GM12878 (cell line): ENCODE results near the gene SNW1. TPM values are rescaled to one million over a fixed set of nuclear protein-coding genes. Genes with fewer than 3 reads are reported as not detected.
A peak's percentile ranks its signal among the peaks of the same experiment; 100 is the strongest.

Experiments used
- FOS ChIP-seq: IDR thresholded peaks from 3 replicates; pipeline ENCODE4 v1.6.1; 2011; ENCODE audit warnings: borderline replicate concordance; ENCODE audit not compliant: insufficient read length; ENCODE audit errors: extremely low read depth
- HDAC2 ChIP-seq: fragments of 200-600 bp; sonication (generic); IDR thresholded peaks from 2 replicates; pipeline ENCODE4 v1.6.1; 2017
- RAD21 ChIP-seq: IDR thresholded peaks from 2 replicates; pipeline ENCODE4 v1.6.1; 2011; ENCODE audit warnings: mild to moderate bottlenecking, low read depth, low read length, moderate library complexity; ENCODE audit not compliant: insufficient read depth
- SMARCA5 ChIP-seq: fragments of 450-650 bp; IDR thresholded peaks from 2 replicates; pipeline ENCODE4 v1.6.1; 2017; ENCODE audit warnings: mild to moderate bottlenecking
- SP1 ChIP-seq: IDR thresholded peaks from one replicate; pipeline ENCODE4 v1.6.1; 2011; ENCODE audit warnings: low read depth, low read length
- SPI1 ChIP-seq: IDR thresholded peaks from 2 replicates; pipeline ENCODE4 v1.6.1; 2011; ENCODE audit warnings: low read depth, mild to moderate bottlenecking, low read length, moderate library complexity, borderline replicate concordance; ENCODE audit not compliant: insufficient read depth
- SRF ChIP-seq, 2 experiments: IDR thresholded peaks; 2 replicates each; pipeline ENCODE4 v1.6.1; 2011; ENCODE audit warnings: low read depth in 2 of 2, low read length in 2 of 2, mild to moderate bottlenecking in 1 of 2, moderate library complexity in 1 of 2
- TCF7 ChIP-seq: IDR thresholded peaks from 2 replicates; pipeline ENCODE4 v1.6.1; 2014; ENCODE audit warnings: antibody characterized with exemption, borderline replicate concordance
- polyA plus RNA-seq, 11 experiments: library from polyadenylated mRNA; depleted of rRNA in 4 of 11; unstranded in 6 of 11; stranded (reverse) in 5 of 11; fragments of >200 nt; fragmentation: Nextera tagmentation in 4 of 11; fragmentation: Illumina TruSeq in 1 of 11; extraction: Ambion mirVana in 4 of 11; extraction: Trizol in 1 of 11; gene quantifications; 1 replicate in 1 of 11; 2 replicates in 10 of 11; pipeline versions ENCODE4 v1.2.1 to v1.2.3, GENCODE V29; 2011 to 2016; ENCODE audit warnings: inconsistent platforms in 2 of 11, missing spikeins in 2 of 11, low read depth in 1 of 11
- total RNA-seq, 4 experiments: library from RNA; depleted of rRNA in 3 of 4; stranded (reverse); fragments of >200 nt in 3 of 4; fragmentation: Illumina TruSeq in 1 of 4; extraction: Trizol in 1 of 4; gene quantifications; 2 replicates each; pipeline versions ENCODE4 v1.2.1 to v1.2.3, GENCODE V29; 2013 to 2021
- TF ChIP-seq, protein P1 (sequence below): IDR thresholded peaks from 2 replicates; pipeline ENCODE4 v1.6.1; 2012; ENCODE audit warnings: improper control_type of control experiment, low read depth, low read length; ENCODE audit not compliant: insufficient replicate concordance
- TF ChIP-seq, protein P2 (sequence below): fragments of 450-650 bp; IDR thresholded peaks from 2 replicates; pipeline ENCODE4 v1.6.1; 2018; ENCODE audit warnings: borderline replicate concordance, mild to moderate bottlenecking; ENCODE audit not compliant: partially characterized antibody
- TF ChIP-seq, protein P3 (sequence below): fragments of 450-650 bp; IDR thresholded peaks from 2 replicates; pipeline ENCODE4 v1.6.1; 2017; ENCODE audit warnings: mild to moderate bottlenecking, moderate library complexity
- TF ChIP-seq, protein P4 (sequence below): fragments of 450-650 bp; IDR thresholded peaks from 2 replicates; pipeline ENCODE4 v1.6.1; 2017; ENCODE audit warnings: antibody characterized with exemption, mild to moderate bottlenecking, moderate library complexity

SNW1 gene
- total and polyA plus RNA-seq, 10 of the 15 experiments (the other 5 are each of a cell fraction or from before 2014, with no cell fraction given), result 56.6 to 109 (median 75.7) TPM

DNA sequence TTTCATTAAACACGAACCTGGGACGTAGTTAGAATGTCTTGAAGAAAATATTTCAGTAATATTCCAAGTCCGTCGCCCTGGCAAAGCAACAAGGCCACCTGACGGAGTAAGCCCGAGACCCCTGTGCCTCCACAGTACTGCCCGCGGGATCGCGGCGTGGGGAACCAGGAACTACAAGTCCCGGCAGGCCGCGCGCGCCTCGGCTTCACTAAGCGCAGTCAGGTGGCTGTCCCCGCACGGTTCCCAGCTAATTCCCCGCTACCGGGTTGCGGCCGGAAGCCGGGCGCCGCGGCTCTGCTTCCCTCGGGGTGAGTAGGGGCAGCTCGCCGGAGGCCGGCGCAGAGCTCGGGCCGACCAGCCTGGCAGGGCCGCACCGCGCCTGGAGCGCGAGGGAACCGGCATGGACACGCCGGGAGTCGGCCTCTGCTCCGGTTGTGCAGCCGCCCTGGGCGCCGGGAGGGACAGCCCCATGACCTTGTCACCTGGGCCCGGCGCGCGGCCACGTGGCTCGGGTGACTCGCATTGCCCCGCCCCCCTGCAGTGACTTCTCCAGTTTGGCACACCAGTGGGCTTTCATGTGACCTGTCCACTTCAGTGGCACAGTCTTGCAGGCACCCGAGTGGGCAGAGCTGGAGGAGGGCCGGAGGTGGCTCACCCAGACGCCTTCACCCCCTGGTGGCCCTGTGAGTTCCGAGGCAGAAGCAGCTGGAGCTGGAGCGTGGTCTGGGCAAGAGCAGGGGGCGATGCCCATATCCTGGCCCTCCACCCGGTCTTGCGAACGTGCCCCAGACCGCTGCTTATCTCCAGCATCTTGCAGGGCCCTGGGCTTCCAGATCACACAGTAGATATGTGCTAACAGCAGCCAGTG lies 39.1 kb upstream of the SNW1 start, which contains the start of gene ADCK1 (continued):
- TF ChIP-seq, protein P1, sequence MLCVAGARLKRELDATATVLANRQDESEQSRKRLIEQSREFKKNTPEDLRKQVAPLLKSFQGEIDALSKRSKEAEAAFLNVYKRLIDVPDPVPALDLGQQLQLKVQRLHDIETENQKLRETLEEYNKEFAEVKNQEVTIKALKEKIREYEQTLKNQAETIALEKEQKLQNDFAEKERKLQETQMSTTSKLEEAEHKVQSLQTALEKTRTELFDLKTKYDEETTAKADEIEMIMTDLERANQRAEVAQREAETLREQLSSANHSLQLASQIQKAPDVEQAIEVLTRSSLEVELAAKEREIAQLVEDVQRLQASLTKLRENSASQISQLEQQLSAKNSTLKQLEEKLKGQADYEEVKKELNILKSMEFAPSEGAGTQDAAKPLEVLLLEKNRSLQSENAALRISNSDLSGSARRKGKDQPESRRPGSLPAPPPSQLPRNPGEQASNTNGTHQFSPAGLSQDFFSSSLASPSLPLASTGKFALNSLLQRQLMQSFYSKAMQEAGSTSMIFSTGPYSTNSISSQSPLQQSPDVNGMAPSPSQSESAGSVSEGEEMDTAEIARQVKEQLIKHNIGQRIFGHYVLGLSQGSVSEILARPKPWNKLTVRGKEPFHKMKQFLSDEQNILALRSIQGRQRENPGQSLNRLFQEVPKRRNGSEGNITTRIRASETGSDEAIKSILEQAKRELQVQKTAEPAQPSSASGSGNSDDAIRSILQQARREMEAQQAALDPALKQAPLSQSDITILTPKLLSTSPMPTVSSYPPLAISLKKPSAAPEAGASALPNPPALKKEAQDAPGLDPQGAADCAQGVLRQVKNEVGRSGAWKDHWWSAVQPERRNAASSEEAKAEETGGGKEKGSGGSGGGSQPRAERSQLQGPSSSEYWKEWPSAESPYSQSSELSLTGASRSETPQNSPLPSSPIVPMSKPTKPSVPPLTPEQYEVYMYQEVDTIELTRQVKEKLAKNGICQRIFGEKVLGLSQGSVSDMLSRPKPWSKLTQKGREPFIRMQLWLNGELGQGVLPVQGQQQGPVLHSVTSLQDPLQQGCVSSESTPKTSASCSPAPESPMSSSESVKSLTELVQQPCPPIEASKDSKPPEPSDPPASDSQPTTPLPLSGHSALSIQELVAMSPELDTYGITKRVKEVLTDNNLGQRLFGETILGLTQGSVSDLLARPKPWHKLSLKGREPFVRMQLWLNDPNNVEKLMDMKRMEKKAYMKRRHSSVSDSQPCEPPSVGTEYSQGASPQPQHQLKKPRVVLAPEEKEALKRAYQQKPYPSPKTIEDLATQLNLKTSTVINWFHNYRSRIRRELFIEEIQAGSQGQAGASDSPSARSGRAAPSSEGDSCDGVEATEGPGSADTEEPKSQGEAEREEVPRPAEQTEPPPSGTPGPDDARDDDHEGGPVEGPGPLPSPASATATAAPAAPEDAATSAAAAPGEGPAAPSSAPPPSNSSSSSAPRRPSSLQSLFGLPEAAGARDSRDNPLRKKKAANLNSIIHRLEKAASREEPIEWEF, result no peak
- TF ChIP-seq TCF7, result no peak
- TF ChIP-seq, protein P2, sequence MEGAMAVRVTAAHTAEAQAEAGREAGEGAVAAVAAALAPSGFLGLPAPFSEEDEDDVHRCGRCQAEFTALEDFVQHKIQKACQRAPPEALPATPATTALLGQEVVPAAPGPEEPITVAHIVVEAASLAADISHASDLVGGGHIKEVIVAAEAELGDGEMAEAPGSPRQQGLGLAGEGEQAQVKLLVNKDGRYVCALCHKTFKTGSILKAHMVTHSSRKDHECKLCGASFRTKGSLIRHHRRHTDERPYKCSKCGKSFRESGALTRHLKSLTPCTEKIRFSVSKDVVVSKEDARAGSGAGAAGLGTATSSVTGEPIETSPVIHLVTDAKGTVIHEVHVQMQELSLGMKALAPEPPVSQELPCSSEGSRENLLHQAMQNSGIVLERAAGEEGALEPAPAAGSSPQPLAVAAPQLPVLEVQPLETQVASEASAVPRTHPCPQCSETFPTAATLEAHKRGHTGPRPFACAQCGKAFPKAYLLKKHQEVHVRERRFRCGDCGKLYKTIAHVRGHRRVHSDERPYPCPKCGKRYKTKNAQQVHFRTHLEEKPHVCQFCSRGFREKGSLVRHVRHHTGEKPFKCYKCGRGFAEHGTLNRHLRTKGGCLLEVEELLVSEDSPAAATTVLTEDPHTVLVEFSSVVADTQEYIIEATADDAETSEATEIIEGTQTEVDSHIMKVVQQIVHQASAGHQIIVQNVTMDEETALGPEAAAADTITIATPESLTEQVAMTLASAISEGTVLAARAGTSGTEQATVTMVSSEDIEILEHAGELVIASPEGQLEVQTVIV, result no peak
- no peak for TF ChIP-seq HDAC2
- no peak for TF ChIP-seq SP1
- TF ChIP-seq SRF (IDR thresholded peaks at IDR 0.05; ENCODE audit: low read depth in 2 of 2, low read length in 2 of 2), result no peak
- TF ChIP-seq, protein P3, sequence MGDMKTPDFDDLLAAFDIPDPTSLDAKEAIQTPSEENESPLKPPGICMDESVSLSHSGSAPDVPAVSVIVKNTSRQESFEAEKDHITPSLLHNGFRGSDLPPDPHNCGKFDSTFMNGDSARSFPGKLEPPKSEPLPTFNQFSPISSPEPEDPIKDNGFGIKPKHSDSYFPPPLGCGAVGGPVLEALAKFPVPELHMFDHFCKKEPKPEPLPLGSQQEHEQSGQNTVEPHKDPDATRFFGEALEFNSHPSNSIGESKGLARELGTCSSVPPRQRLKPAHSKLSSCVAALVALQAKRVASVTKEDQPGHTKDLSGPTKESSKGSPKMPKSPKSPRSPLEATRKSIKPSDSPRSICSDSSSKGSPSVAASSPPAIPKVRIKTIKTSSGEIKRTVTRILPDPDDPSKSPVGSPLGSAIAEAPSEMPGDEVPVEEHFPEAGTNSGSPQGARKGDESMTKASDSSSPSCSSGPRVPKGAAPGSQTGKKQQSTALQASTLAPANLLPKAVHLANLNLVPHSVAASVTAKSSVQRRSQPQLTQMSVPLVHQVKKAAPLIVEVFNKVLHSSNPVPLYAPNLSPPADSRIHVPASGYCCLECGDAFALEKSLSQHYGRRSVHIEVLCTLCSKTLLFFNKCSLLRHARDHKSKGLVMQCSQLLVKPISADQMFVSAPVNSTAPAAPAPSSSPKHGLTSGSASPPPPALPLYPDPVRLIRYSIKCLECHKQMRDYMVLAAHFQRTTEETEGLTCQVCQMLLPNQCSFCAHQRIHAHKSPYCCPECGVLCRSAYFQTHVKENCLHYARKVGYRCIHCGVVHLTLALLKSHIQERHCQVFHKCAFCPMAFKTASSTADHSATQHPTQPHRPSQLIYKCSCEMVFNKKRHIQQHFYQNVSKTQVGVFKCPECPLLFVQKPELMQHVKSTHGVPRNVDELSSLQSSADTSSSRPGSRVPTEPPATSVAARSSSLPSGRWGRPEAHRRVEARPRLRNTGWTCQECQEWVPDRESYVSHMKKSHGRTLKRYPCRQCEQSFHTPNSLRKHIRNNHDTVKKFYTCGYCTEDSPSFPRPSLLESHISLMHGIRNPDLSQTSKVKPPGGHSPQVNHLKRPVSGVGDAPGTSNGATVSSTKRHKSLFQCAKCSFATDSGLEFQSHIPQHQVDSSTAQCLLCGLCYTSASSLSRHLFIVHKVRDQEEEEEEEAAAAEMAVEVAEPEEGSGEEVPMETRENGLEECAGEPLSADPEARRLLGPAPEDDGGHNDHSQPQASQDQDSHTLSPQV, result no peak
- TF ChIP-seq SPI1, result no peak
- TF ChIP-seq, protein P4, sequence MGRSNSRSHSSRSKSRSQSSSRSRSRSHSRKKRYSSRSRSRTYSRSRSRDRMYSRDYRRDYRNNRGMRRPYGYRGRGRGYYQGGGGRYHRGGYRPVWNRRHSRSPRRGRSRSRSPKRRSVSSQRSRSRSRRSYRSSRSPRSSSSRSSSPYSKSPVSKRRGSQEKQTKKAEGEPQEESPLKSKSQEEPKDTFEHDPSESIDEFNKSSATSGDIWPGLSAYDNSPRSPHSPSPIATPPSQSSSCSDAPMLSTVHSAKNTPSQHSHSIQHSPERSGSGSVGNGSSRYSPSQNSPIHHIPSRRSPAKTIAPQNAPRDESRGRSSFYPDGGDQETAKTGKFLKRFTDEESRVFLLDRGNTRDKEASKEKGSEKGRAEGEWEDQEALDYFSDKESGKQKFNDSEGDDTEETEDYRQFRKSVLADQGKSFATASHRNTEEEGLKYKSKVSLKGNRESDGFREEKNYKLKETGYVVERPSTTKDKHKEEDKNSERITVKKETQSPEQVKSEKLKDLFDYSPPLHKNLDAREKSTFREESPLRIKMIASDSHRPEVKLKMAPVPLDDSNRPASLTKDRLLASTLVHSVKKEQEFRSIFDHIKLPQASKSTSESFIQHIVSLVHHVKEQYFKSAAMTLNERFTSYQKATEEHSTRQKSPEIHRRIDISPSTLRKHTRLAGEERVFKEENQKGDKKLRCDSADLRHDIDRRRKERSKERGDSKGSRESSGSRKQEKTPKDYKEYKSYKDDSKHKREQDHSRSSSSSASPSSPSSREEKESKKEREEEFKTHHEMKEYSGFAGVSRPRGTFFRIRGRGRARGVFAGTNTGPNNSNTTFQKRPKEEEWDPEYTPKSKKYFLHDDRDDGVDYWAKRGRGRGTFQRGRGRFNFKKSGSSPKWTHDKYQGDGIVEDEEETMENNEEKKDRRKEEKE, result no peak
- peak; percentile 5; the same call in 1 of the 2 replicates for TF ChIP-seq RAD21
- peak; percentile 13 for TF ChIP-seq FOS
- TF ChIP-seq SMARCA5, result no peak
